ENCODE results near the gene GPR87. TPM values are rescaled to one million over a fixed set of nuclear protein-coding genes. Genes with fewer than 3 reads are reported as not detected.

The GPR87 gene
- total RNA-seq = 0.11 TPM in 1 of 2 replicates, not detected in the other

GRCh38 chr3:151316267-151316991 lies at the start of gene GPR87:
Gene GPR87 (minus strand): TSS chr3:151316820. CDS start chr3:151300100, 16,720 bp downstream.

GRCh38 chr3:151329363-151329762 lies 12.7 kb upstream of the GPR87 start, which contains the start of gene P2RY13:
Gene P2RY13 (minus strand): TSS chr3:151329549. CDS start chr3:151329528, 21 bp downstream.

GRCh38 chr3:151278230-151278629 lies 38.4 kb downstream of the GPR87 start, which contains the start of gene P2RY14:
Gene P2RY14 (minus strand): TSS chr3:151278542. CDS start chr3:151214316, 64,226 bp downstream.

Other genes starting within 250 kb of the GPR87 start
- gene MED12L, start 231.2 kb downstream of the GPR87 start, total RNA-seq = 2.6 and 2.8 TPM in 2 replicates
- gene GPR171, start 113.6 kb downstream of the GPR87 start, total RNA-seq = not detected in 2 replicates
- not detected in 2 replicates for gene P2RY14, start 38.3 kb downstream of the GPR87 start, total RNA-seq
- gene P2RY13, start 12.7 kb upstream of the GPR87 start, total RNA-seq = not detected in 2 replicates
- gene P2RY12, start 67.9 kb upstream of the GPR87 start, total RNA-seq = 0.11 TPM in 1 of 2 replicates, not detected in the other
- gene IGSF10, start 144.2 kb upstream of the GPR87 start, total RNA-seq = 6.9 and 7.2 TPM in 2 replicates

Data from articular chondrocyte of knee joint (primary cell).